Trophoblast cell (in vitro differentiated cells and primary cell): ENCODE data around the gene COPG1.
"Not testable (repeated sequence)": the region's sequence is repeated elsewhere in the genome, so short reads cannot be mapped to it uniquely, and the experiment has no call there.

ENCODE experiments used
- DNase-seq, 2 donors: peaks; one replicate each; pipeline ENCODE4 v3.0.0-alpha.2; 2016
- H2AFZ ChIP-seq: 2 replicates; pipeline ENCODE4 v1.6.1; 2013; ENCODE audit warnings: low read length, moderate library complexity, mild to moderate bottlenecking; ENCODE audit not compliant: insufficient read depth, poor library complexity
- H2AK5ac ChIP-seq: 2 replicates; pipeline ENCODE4 v1.6.1; 2013; ENCODE audit warnings: mild to moderate bottlenecking, low read length
- H2BK120ac ChIP-seq: 2 replicates; pipeline ENCODE4 v1.6.1; 2013; ENCODE audit warnings: low read length, mild to moderate bottlenecking, moderate library complexity; ENCODE audit not compliant: insufficient read depth, poor library complexity
- H2BK12ac ChIP-seq: 2 replicates; pipeline ENCODE4 v1.6.1; 2013; ENCODE audit warnings: mild to moderate bottlenecking, low read length, moderate library complexity
- H2BK5ac ChIP-seq: 2 replicates; pipeline ENCODE4 v1.6.1; 2013; ENCODE audit warnings: low read length, low read depth, moderate library complexity, mild to moderate bottlenecking; ENCODE audit not compliant: poor library complexity
- H3K14ac ChIP-seq: 2 replicates; pipeline ENCODE4 v1.6.1; 2013; ENCODE audit warnings: mild to moderate bottlenecking, low read length
- H3K18ac ChIP-seq: 2 replicates; pipeline ENCODE4 v1.6.1; 2013; ENCODE audit warnings: mild to moderate bottlenecking, low read length
- H3K23ac ChIP-seq: 2 replicates; pipeline ENCODE4 v1.6.1; 2013; ENCODE audit warnings: low read length
- H3K27ac ChIP-seq: 2 replicates; pipeline ENCODE4 v1.5.1; 2013; ENCODE audit warnings: low read depth, mild to moderate bottlenecking, inconsistent platforms, low read length, moderate library complexity
- H3K27me3 ChIP-seq: 2 replicates; pipeline ENCODE4 v1.6.1; 2013; ENCODE audit warnings: inconsistent platforms, mild to moderate bottlenecking, low read length, moderate library complexity; ENCODE audit not compliant: insufficient read depth
- H3K36me3 ChIP-seq, 2 experiments: 1 replicate in 1 of 2; 2 replicates in 1 of 2; pipeline ENCODE4 v1.6.1; 2013; ENCODE audit warnings: low read length in 2 of 2, mild to moderate bottlenecking in 2 of 2, moderate library complexity in 1 of 2; ENCODE audit not compliant: insufficient read depth in 2 of 2, control insufficient read depth in 1 of 2
- H3K4ac ChIP-seq: 2 replicates; pipeline ENCODE4 v1.6.1; 2013; ENCODE audit warnings: low read depth, mild to moderate bottlenecking, low read length, moderate library complexity
- H3K4me1 ChIP-seq, 2 experiments: 1 replicate in 1 of 2; 2 replicates in 1 of 2; pipeline ENCODE4 v1.6.1; 2013; ENCODE audit warnings: low read length in 2 of 2, mild to moderate bottlenecking in 2 of 2, moderate library complexity in 1 of 2; ENCODE audit not compliant: insufficient read depth in 2 of 2, control insufficient read depth in 1 of 2
- H3K4me2 ChIP-seq: 2 replicates; pipeline ENCODE4 v1.6.1; 2013; ENCODE audit warnings: inconsistent platforms, mild to moderate bottlenecking, low read length, moderate library complexity
- H3K4me3 ChIP-seq: 2 replicates; pipeline ENCODE4 v1.5.1; 2013; ENCODE audit warnings: mild to moderate bottlenecking, low read depth, low read length, inconsistent platforms
- H3K79me1 ChIP-seq: one replicate; pipeline ENCODE4 v1.6.1; 2013; ENCODE audit warnings: low read length
- H3K79me2 ChIP-seq: 2 replicates; pipeline ENCODE4 v1.6.1; 2013; ENCODE audit warnings: low read length, mild to moderate bottlenecking; ENCODE audit not compliant: control insufficient read depth, insufficient read depth, poor library complexity
- H3K9ac ChIP-seq: 2 replicates; pipeline ENCODE4 v1.6.1; 2013; ENCODE audit warnings: mild to moderate bottlenecking, low read length
- H3K9me3 ChIP-seq: 2 replicates; pipeline ENCODE4 v1.6.1; 2013; ENCODE audit warnings: low read depth, mild to moderate bottlenecking, control low read depth, inconsistent platforms, low read length; ENCODE audit not compliant: insufficient read depth
- H4K12ac ChIP-seq: 2 replicates; pipeline ENCODE4 v1.6.1; 2013; ENCODE audit warnings: low read depth, mild to moderate bottlenecking, low read length, moderate library complexity
- H4K8ac ChIP-seq: 2 replicates; pipeline ENCODE4 v1.6.1; 2013; ENCODE audit warnings: low read depth, mild to moderate bottlenecking, low read length, moderate library complexity
- H4K91ac ChIP-seq: one replicate; pipeline ENCODE4 v1.6.1; 2013; ENCODE audit warnings: low read depth, mild to moderate bottlenecking, low read length, moderate library complexity
- WGBS: extraction: QIAGEN DNeasy Blood & Tissue Kit; methylation state at CpG from one replicate; pipeline ENCODE4 v1.1.7; 2013; ENCODE audit warnings: missing lambda C conversion rate; ENCODE audit not compliant: insufficient read length, insufficient coverage; ENCODE audit errors: extremely low coverage; 5-methylcytosine and 5-hydroxymethylcytosine counted together

Gene COPG1

GRCh38 chr3:129264994-129265393 is 15.6 kb downstream of the COPG1 start:
- H2AFZ ChIP-seq, H3K79me2 ChIP-seq, H3K27me3 ChIP-seq, H3K27ac ChIP-seq, H2AK5ac ChIP-seq, H4K91ac ChIP-seq, H4K12ac ChIP-seq, H4K8ac ChIP-seq, H3K9me3 ChIP-seq, H3K23ac ChIP-seq, H3K4me3 ChIP-seq, H3K4me2 ChIP-seq, H3K9ac ChIP-seq, H3K79me1 ChIP-seq, H3K14ac ChIP-seq, H3K4me1 ChIP-seq, H3K18ac ChIP-seq, H3K4ac ChIP-seq, H2BK12ac ChIP-seq, DNase-seq, H2BK120ac ChIP-seq, H2BK5ac ChIP-seq: not testable (repeated sequence)
- no CpG with 5 or more reads among the region's 6 CpGs for WGBS
- peaks cover 73 to 89% of the 10 kb centered on the region in 2 experiments for H3K36me3 ChIP-seq

DNA sequence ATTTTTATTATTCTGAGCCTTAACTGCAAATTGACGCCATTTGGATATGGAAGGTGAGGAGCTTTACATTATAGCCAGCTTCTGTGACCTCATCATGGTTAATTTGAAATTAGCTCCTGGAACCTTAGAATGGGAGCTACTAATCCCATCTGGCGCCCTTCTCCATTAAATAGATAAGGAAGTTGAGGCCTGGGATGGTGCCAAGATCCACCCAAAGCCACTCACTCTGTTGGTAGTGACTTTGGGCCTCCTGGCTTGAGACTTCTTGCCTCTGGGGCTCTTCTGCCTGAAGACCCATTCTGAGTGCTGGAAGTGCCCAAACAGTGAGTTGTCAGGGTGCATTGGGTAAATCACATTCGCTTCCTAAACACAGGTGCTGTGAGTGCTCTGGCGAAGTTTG is 17.2 kb downstream of the COPG1 start:
- no peaks in the 10 kb centered on the region for H3K79me1 ChIP-seq
- H3K27ac ChIP-seq: no peak overlapping the region
- H3K4ac ChIP-seq: no peak overlapping the region
- H3K79me2 ChIP-seq: no peaks in the 10 kb centered on the region
- WGBS: no CpG with 5 or more reads among the region's 4 CpGs
- no peaks in the 10 kb centered on the region for H3K27me3 ChIP-seq
- peaks cover 2 to 7% of the 10 kb centered on the region in 2 experiments for H3K4me1 ChIP-seq
- H2BK5ac ChIP-seq: no peak overlapping the region
- H3K9me3 ChIP-seq: peaks cover 3% of the 10 kb centered on the region
- no peak overlapping the region for H2BK120ac ChIP-seq
- no peak overlapping the region for H3K9ac ChIP-seq
- H4K12ac ChIP-seq: no peak overlapping the region
- no peak overlapping the region for H2AK5ac ChIP-seq
- no peak for DNase-seq
- H4K8ac ChIP-seq: no peak overlapping the region
- no peak overlapping the region for H3K14ac ChIP-seq
- no peak overlapping the region for H3K18ac ChIP-seq
- no peak overlapping the region for H2BK12ac ChIP-seq
- no peak overlapping the region for H4K91ac ChIP-seq
- no peak overlapping the region for H2AFZ ChIP-seq
- H3K23ac ChIP-seq: no peak overlapping the region
- no peak overlapping the region for H3K4me3 ChIP-seq
- no peak overlapping the region for H3K4me2 ChIP-seq
- H3K36me3 ChIP-seq: peaks cover 67 to 85% of the 10 kb centered on the region in 2 experiments

- H3K9ac ChIP-seq: no peak overlapping the region
- no peak overlapping the region for H3K27ac ChIP-seq
- no peak overlapping the region for H3K14ac ChIP-seq
- H2BK12ac ChIP-seq: no peak overlapping the region
- H2BK120ac ChIP-seq: no peak overlapping the region
- no peak overlapping the region for H3K4me2 ChIP-seq
- no peak overlapping the region for H2BK5ac ChIP-seq
- no peak overlapping the region for H2AFZ ChIP-seq
- no peak overlapping the region for H3K4me3 ChIP-seq
- H2AK5ac ChIP-seq: no peak overlapping the region
- H4K12ac ChIP-seq: no peak overlapping the region
- DNase-seq: no peak
- H3K36me3 ChIP-seq: peaks cover 72 to 86% of the 10 kb centered on the region in 2 experiments
- H3K79me1 ChIP-seq: no peaks in the 10 kb centered on the region
- no peak overlapping the region for H4K8ac ChIP-seq
- no peaks in the 10 kb centered on the region for H3K79me2 ChIP-seq
- H3K9me3 ChIP-seq: peaks cover 5% of the 10 kb centered on the region
- peaks cover 2 to 7% of the 10 kb centered on the region in 2 experiments for H3K4me1 ChIP-seq
- H3K18ac ChIP-seq: no peak overlapping the region
- H3K27me3 ChIP-seq: no peaks in the 10 kb centered on the region
- no peak overlapping the region for H3K4ac ChIP-seq
- no peak overlapping the region for H4K91ac ChIP-seq
- H3K23ac ChIP-seq: no peak overlapping the region
- no CpG with 5 or more reads among the region's 4 CpGs for WGBS
Observed at GRCh38 chr3:129268396-129268795, 19.0 kb downstream of the COPG1 start.

DNA sequence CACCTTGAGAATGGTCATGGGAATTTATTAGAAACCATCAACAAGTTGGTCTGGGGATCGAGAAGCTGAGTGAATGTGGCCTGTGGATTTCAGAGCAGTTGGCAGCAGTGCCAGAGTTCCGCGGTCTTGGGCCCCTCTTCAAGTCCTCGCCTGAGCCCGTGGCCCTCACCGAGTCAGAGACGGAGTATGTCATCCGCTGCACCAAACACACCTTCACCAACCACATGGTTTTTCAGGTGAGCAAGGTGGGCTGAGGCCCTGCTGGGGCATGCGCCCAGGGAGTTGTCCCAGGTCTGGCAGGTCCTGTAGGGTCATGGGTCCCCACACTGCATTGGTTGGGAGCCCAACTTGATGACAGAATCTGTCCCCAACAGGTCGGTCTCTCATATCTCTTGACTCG is 22.3 kb downstream of the COPG1 start:
- WGBS: no CpG with 5 or more reads among the region's 11 CpGs
- peaks cover 60 to 78% of the 10 kb centered on the region in 2 experiments for H3K36me3 ChIP-seq
- H3K4me2 ChIP-seq: no peak overlapping the region
- H3K4me1 ChIP-seq: no peaks in the 10 kb centered on the region
- no peak overlapping the region for H4K91ac ChIP-seq
- no peak overlapping the region for H2BK5ac ChIP-seq
- no peak overlapping the region for H2BK12ac ChIP-seq
- H4K8ac ChIP-seq: no peak overlapping the region
- H3K9ac ChIP-seq: no peak overlapping the region
- no peaks in the 10 kb centered on the region for H3K79me2 ChIP-seq
- no peak overlapping the region for H2AK5ac ChIP-seq
- no peak overlapping the region for H3K4ac ChIP-seq
- H4K12ac ChIP-seq: no peak overlapping the region
- peak overlapping the region; percentile 10 for H3K18ac ChIP-seq
- no peak overlapping the region for H2BK120ac ChIP-seq
- no peak overlapping the region for H2AFZ ChIP-seq
- no peak overlapping the region for H3K23ac ChIP-seq
- no peaks in the 10 kb centered on the region for H3K27me3 ChIP-seq
- no peak overlapping the region for H3K14ac ChIP-seq
- H3K4me3 ChIP-seq: no peak overlapping the region
- peaks cover 3% of the 10 kb centered on the region for H3K9me3 ChIP-seq
- no peaks in the 10 kb centered on the region for H3K79me1 ChIP-seq
- H3K27ac ChIP-seq: no peak overlapping the region
- no peak for DNase-seq
